Osteoblast (primary cell): ENCODE measurements around the gene DHFR2. TPM values are rescaled to one million over a fixed set of nuclear protein-coding genes. Genes with fewer than 3 reads are reported as not detected.

Source experiments
- DNase-seq: peaks from one replicate; pipeline ENCODE4 v3.0.0; 2011; ENCODE audit warnings: low spot score, mixed read lengths; ENCODE audit not compliant: insufficient read length; ENCODE audit errors: missing footprints
- H2AFZ ChIP-seq: 2 replicates; pipeline ENCODE4 v1.6.0; 2011; ENCODE audit warnings: mild to moderate bottlenecking, low read length
- H3K27ac ChIP-seq: 2 replicates; pipeline ENCODE4 v1.5.1; 2011; ENCODE audit warnings: mild to moderate bottlenecking, low read depth, low read length, moderate library complexity
- H3K27me3 ChIP-seq: 2 replicates; pipeline ENCODE4 v1.6.0; 2012; ENCODE audit warnings: mild to moderate bottlenecking, control low read depth, inconsistent platforms, low read length, moderate library complexity; ENCODE audit not compliant: insufficient read depth
- H3K36me3 ChIP-seq: 2 replicates; pipeline ENCODE4 v1.5.1; 2011; ENCODE audit warnings: mild to moderate bottlenecking, low read length, control low read depth, moderate library complexity; ENCODE audit not compliant: insufficient read depth
- H3K4me1 ChIP-seq: 2 replicates; pipeline ENCODE4 v1.5.1; 2011; ENCODE audit warnings: mild to moderate bottlenecking, low read length, control low read depth, moderate library complexity; ENCODE audit not compliant: insufficient read depth
- H3K4me2 ChIP-seq: 2 replicates; pipeline ENCODE4 v1.6.0; 2011; ENCODE audit warnings: mild to moderate bottlenecking, low read length; ENCODE audit not compliant: insufficient read depth
- H3K4me3 ChIP-seq: fragments of 200-600 bp; sonication (generic); 3 replicates; pipeline ENCODE4 v1.5.1; 2012; ENCODE audit warnings: mild to moderate bottlenecking, low read length, inconsistent platforms; ENCODE audit not compliant: insufficient read depth
- H3K79me2 ChIP-seq: 2 replicates; pipeline ENCODE4 v1.6.0; 2012; ENCODE audit warnings: mild to moderate bottlenecking, low read length, control low read depth, inconsistent platforms; ENCODE audit not compliant: insufficient read depth
- H3K9me3 ChIP-seq: 2 replicates; pipeline ENCODE4 v1.5.1; 2011; ENCODE audit warnings: low read depth, low read length, control low read depth
- H4K20me1 ChIP-seq: 2 replicates; pipeline ENCODE4 v1.6.0; 2012; ENCODE audit warnings: mild to moderate bottlenecking, low read length, control low read depth; ENCODE audit not compliant: insufficient read depth
- total RNA-seq: library from RNA; depleted of rRNA; stranded (reverse); fragments of >200 nt; gene quantifications from 2 replicates; pipeline ENCODE4 v1.2.3, GENCODE V29; 2012
- TF ChIP-seq, protein P1 (sequence below): IDR thresholded peaks from 2 replicates; pipeline ENCODE4 v1.5.1; 2011; ENCODE audit warnings: mild to moderate bottlenecking, low read depth, low read length, moderate library complexity; ENCODE audit errors: extremely low read depth

The DHFR2 gene
- total RNA-seq, 1 donor: 4.7 TPM

DNA sequence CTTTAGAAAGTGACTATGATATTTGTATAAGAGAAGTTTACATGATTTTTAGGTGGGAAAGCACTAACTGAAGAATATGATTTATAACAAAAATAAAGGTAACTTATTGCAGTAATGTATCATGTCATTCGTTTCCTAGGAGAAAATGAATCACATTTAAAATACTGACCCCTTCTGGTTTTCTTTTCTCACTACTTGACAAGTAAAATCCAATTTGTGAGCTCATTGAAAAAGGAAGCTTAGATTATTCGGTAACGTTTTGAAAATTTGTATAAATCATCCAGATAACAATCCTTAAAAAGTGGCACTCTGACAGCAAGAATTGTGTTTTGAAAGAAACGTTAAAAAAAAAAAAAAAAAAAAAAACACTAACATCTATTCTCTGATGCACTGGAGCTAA, 39.1 kb upstream of the DHFR2 start:
- no peak for DNase-seq

DNA sequence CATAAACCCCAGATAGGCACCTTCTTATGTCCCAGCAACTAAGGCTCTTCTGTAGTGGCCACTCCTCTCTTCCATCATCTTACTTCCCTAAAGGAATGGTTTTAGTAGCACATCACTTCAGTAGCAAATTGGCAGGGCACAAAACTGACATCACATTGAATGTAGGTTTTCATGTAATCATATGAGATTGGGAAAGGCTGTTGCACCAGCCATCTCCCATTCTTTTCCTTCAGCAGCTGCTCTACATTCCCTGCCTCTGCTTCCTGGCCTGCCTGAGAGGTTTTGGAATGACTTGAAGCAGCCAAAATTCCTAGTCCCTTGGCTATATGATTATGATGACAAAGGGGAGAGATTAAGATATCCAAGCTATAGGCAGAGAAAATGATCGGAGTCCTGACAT, 36.6 kb upstream of the DHFR2 start:
- no peak overlapping the region for H3K4me3 ChIP-seq
- H3K36me3 ChIP-seq: peaks cover 16% of the 10 kb centered on the region
- no peak overlapping the region for H3K27ac ChIP-seq
- no peaks in the 10 kb centered on the region for H3K27me3 ChIP-seq
- no peak overlapping the region for H3K4me2 ChIP-seq
- no peaks in the 10 kb centered on the region for H3K9me3 ChIP-seq
- H3K4me1 ChIP-seq: no peaks in the 10 kb centered on the region
- H2AFZ ChIP-seq: no peak overlapping the region
- TF ChIP-seq, protein P1, sequence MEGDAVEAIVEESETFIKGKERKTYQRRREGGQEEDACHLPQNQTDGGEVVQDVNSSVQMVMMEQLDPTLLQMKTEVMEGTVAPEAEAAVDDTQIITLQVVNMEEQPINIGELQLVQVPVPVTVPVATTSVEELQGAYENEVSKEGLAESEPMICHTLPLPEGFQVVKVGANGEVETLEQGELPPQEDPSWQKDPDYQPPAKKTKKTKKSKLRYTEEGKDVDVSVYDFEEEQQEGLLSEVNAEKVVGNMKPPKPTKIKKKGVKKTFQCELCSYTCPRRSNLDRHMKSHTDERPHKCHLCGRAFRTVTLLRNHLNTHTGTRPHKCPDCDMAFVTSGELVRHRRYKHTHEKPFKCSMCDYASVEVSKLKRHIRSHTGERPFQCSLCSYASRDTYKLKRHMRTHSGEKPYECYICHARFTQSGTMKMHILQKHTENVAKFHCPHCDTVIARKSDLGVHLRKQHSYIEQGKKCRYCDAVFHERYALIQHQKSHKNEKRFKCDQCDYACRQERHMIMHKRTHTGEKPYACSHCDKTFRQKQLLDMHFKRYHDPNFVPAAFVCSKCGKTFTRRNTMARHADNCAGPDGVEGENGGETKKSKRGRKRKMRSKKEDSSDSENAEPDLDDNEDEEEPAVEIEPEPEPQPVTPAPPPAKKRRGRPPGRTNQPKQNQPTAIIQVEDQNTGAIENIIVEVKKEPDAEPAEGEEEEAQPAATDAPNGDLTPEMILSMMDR: no peak
- H3K79me2 ChIP-seq: no peaks in the 10 kb centered on the region
- DNase-seq: no peak
- no peaks in the 10 kb centered on the region for H4K20me1 ChIP-seq

More for the DNA sequence above, 39.1 kb upstream of the DHFR2 start:
- Histone ChIP-seq H3K27me3 (no peaks in the 10 kb centered on the region), H3K9me3 (no peaks in the 10 kb centered on the region), H3K79me2 (no peaks in the 10 kb centered on the region), H2AFZ (no peak overlapping the region), H3K27ac (no peak overlapping the region), H4K20me1 (no peaks in the 10 kb centered on the region), H3K4me3 (no peak overlapping the region), H3K36me3 (peaks cover 6% of the 10 kb centered on the region), H3K4me1 (no peaks in the 10 kb centered on the region), H3K4me2 (no peak overlapping the region)
- TF ChIP-seq, protein P1: peak; percentile 45

DNA sequence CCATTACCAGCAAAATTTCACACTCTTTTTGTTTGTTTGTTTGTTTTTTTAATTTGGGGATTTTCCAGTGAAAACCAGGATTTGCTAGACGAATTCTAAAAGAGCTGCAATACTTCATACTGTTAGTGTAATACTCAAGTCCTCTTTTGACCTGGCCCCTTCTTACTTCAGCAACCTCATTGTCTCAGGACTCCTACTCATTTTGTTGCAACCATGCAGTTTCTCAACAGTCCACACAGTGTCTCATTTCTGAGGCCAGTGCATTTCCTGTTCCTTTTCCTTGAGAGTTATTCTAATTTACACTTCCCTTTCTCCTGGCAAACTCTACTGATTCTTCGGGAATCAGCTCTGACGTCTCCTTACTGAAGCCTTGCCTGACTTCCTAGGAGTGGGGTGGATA, 35.7 kb upstream of the DHFR2 start:
- H4K20me1 ChIP-seq: no peaks in the 10 kb centered on the region
- TF ChIP-seq, protein P1: no peak
- H3K79me2 ChIP-seq: no peaks in the 10 kb centered on the region
- no peak overlapping the region for H3K4me3 ChIP-seq
- H3K36me3 ChIP-seq: peaks cover 16% of the 10 kb centered on the region
- H2AFZ ChIP-seq: peak overlapping the region; percentile 37
- DNase-seq: peak; percentile 35
- H3K9me3 ChIP-seq: no peaks in the 10 kb centered on the region
- no peaks in the 10 kb centered on the region for H3K4me1 ChIP-seq
- H3K4me2 ChIP-seq: no peak overlapping the region
- no peak overlapping the region for H3K27ac ChIP-seq
- H3K27me3 ChIP-seq: no peaks in the 10 kb centered on the region

GRCh38 chr3:94095111-94095510, 32.4 kb upstream of the DHFR2 start:
- no peak overlapping the region for H3K4me2 ChIP-seq
- H3K27ac ChIP-seq: no peak overlapping the region
- DNase-seq: no peak
- TF ChIP-seq, protein P1: no peak
- no peaks in the 10 kb centered on the region for H4K20me1 ChIP-seq
- no peak overlapping the region for H2AFZ ChIP-seq
- H3K4me1 ChIP-seq: no peaks in the 10 kb centered on the region
- peaks cover 15% of the 10 kb centered on the region for H3K36me3 ChIP-seq
- H3K4me3 ChIP-seq: no peak overlapping the region
- no peaks in the 10 kb centered on the region for H3K9me3 ChIP-seq
- H3K79me2 ChIP-seq: no peaks in the 10 kb centered on the region
- no peaks in the 10 kb centered on the region for H3K27me3 ChIP-seq
